Activated naive CD4-positive, alpha-beta T cell treated with anti-CD3 and anti-CD28 coated beads, Interleukin-2, amount 50 U/mL, for 24 hours (primary cell): Measurements from ENCODE around the gene POC1B.

Experiments
- H3K27ac Mint-ChIP-seq: one replicate; pipeline ENCODE4 v1.8.0; 2021; ENCODE audit warnings: mild to moderate bottlenecking, mixed read lengths
- H3K27me3 Mint-ChIP-seq: one replicate; pipeline ENCODE4 v1.8.0; 2021; ENCODE audit warnings: mixed read lengths
- H3K36me3 Mint-ChIP-seq: one replicate; pipeline ENCODE4 v1.8.0; 2021; ENCODE audit warnings: mixed read lengths
- H3K4me1 Mint-ChIP-seq: one replicate; pipeline ENCODE4 v1.8.0; 2021; ENCODE audit warnings: mixed read lengths
- H3K4me3 Mint-ChIP-seq: one replicate; pipeline ENCODE4 v1.8.0; 2021; ENCODE audit warnings: mild to moderate bottlenecking, mixed read lengths
- H3K9me3 Mint-ChIP-seq: one replicate; pipeline ENCODE4 v1.8.0; 2021; ENCODE audit warnings: mixed read lengths

The POC1B gene

GRCh38 chr12:89490922-89491321 is 34.9 kb downstream of the POC1B start:
- Mint-ChIP-seq H3K27me3 (no peaks in the 10 kb centered on the region), H3K36me3 (peaks cover 19% of the 10 kb centered on the region), H3K9me3 (no peaks in the 10 kb centered on the region), H3K4me3 (no peak overlapping the region), H3K4me1 (peaks cover 22% of the 10 kb centered on the region), H3K27ac (no peak overlapping the region)

GRCh38 chr12:89486264-89486663 is 39.6 kb downstream of the POC1B start:
- H3K36me3 Mint-ChIP-seq: peaks cover 16% of the 10 kb centered on the region
- H3K27me3 Mint-ChIP-seq: no peaks in the 10 kb centered on the region
- no peak overlapping the region for H3K4me3 Mint-ChIP-seq
- H3K27ac Mint-ChIP-seq: no peak overlapping the region
- H3K4me1 Mint-ChIP-seq: peaks cover 7% of the 10 kb centered on the region
- H3K9me3 Mint-ChIP-seq: no peaks in the 10 kb centered on the region

DNA sequence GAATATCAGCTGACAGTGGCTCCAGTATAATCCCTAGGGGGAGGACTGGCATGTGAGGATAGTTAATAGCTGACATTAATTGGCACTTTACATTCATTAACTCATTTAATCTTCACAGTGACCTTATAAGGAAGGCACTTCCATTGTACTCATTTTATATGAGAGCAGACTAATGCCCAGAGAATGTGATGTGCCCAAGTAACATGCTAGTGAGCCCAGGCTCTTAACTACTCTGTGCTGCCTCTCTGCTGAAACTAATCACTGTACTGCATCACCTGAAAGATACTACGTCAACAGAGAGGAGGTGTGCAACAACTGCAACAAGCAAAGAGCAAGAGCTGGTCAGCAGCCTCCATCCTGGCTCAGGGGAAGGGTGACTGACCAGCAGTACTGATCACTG is 41.4 kb downstream of the POC1B start:
- Mint-ChIP-seq H3K4me3 (no peak overlapping the region), H3K4me1 (peaks cover 7% of the 10 kb centered on the region), H3K36me3 (peaks cover 14% of the 10 kb centered on the region), H3K27ac (peak overlapping the region; percentile 18), H3K9me3 (no peaks in the 10 kb centered on the region), H3K27me3 (no peaks in the 10 kb centered on the region)

DNA sequence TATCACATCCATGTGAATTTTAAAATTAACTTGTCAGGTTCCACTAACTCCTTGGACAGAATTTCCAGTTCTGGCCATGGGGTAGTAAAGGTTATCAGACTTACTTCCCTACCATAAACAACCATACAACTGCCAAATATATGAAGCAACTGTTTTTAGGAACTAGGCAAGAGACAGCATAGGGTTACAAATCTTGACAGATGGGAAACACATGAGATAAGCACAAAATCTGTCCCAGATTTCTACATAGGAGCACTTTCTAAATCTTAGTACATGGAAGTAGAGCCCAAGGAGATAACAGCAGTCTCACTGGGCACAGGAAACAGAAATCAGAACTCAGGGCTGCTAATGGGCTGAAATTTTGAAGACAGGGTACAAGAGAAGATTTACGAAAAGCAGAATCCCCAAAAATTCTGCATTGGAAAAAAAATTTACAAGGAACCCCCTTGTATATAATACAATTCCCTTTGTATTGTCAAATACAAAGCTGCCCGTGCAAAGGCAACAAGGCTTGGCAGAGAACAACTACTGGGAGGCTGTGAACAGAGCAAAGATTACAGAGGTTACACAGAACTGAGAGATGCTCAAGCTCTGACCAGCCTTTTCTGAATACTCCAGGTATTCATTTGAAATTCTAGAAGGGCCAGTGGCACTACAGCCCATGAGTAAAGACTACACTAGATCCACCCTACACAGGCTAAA is 44.5 kb downstream of the POC1B start:
- H3K27ac Mint-ChIP-seq: no peak overlapping the region
- no peaks in the 10 kb centered on the region for H3K9me3 Mint-ChIP-seq
- peaks cover 11% of the 10 kb centered on the region for H3K36me3 Mint-ChIP-seq
- H3K4me1 Mint-ChIP-seq: peaks cover 16% of the 10 kb centered on the region
- H3K27me3 Mint-ChIP-seq: no peaks in the 10 kb centered on the region
- no peak overlapping the region for H3K4me3 Mint-ChIP-seq

- peaks cover 3% of the 10 kb centered on the region for H3K36me3 Mint-ChIP-seq
- H3K9me3 Mint-ChIP-seq: no peaks in the 10 kb centered on the region
- H3K4me1 Mint-ChIP-seq: peaks cover 10% of the 10 kb centered on the region
- no peak overlapping the region for H3K27ac Mint-ChIP-seq
- no peaks in the 10 kb centered on the region for H3K27me3 Mint-ChIP-seq
- no peak overlapping the region for H3K4me3 Mint-ChIP-seq
Measured at GRCh38 chr12:89479982-89480381, 45.9 kb downstream of the POC1B start.

GRCh38 chr12:89477633-89478279 is 48.1 kb downstream of the POC1B start:
- no peaks in the 10 kb centered on the region for H3K36me3 Mint-ChIP-seq
- no peak overlapping the region for H3K27ac Mint-ChIP-seq
- H3K4me3 Mint-ChIP-seq: no peak overlapping the region
- no peaks in the 10 kb centered on the region for H3K9me3 Mint-ChIP-seq
- H3K4me1 Mint-ChIP-seq: peaks cover 17% of the 10 kb centered on the region
- H3K27me3 Mint-ChIP-seq: no peaks in the 10 kb centered on the region

GRCh38 chr12:89476904-89477595 is 48.8 kb downstream of the POC1B start:
- Mint-ChIP-seq H3K27ac (no peak overlapping the region), H3K4me1 (peaks cover 23% of the 10 kb centered on the region), H3K36me3 (no peaks in the 10 kb centered on the region), H3K9me3 (no peaks in the 10 kb centered on the region), H3K4me3 (no peak overlapping the region), H3K27me3 (no peaks in the 10 kb centered on the region)

DNA sequence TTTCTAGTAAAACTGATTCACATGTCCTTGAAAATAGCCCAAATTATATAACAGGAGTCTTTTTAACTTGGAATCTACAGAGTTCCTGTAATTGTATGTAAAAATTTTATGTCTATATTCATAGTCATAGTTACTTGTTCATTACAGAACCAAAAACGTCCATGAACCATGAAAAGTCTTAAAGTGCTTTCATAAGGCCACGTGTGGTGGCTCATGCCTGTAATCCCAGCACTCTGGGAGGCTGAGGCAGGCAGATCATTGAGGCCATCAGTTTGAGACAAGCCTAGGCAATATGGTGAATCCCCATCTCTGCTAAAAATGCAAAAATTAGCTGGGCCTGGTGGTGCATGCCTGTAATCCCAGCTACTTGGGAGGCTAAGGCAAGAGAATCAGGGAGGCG is 49.6 kb downstream of the POC1B start:
- Mint-ChIP-seq H3K27ac (no peak overlapping the region), H3K4me1 (peaks cover 27% of the 10 kb centered on the region), H3K9me3 (no peaks in the 10 kb centered on the region), H3K27me3 (no peaks in the 10 kb centered on the region), H3K36me3 (no peaks in the 10 kb centered on the region), H3K4me3 (no peak overlapping the region)

GRCh38 chr12:89475203-89475990 is 50.5 kb downstream of the POC1B start:
- Mint-ChIP-seq H3K9me3 (no peaks in the 10 kb centered on the region), H3K36me3 (no peaks in the 10 kb centered on the region), H3K4me3 (no peak overlapping the region), H3K27ac (no peak overlapping the region), H3K4me1 (peaks cover 36% of the 10 kb centered on the region), H3K27me3 (no peaks in the 10 kb centered on the region)

GRCh38 chr12:89474615-89475014 is 51.2 kb downstream of the POC1B start:
- H3K9me3 Mint-ChIP-seq: no peaks in the 10 kb centered on the region
- peak overlapping the region; percentile 14 for H3K27ac Mint-ChIP-seq
- no peaks in the 10 kb centered on the region for H3K36me3 Mint-ChIP-seq
- peaks cover 40% of the 10 kb centered on the region for H3K4me1 Mint-ChIP-seq
- H3K27me3 Mint-ChIP-seq: no peaks in the 10 kb centered on the region
- no peak overlapping the region for H3K4me3 Mint-ChIP-seq

- Mint-ChIP-seq H3K27me3 (no peaks in the 10 kb centered on the region), H3K36me3 (no peaks in the 10 kb centered on the region), H3K4me1 (peaks cover 55% of the 10 kb centered on the region), H3K4me3 (no peak overlapping the region), H3K27ac (no peak overlapping the region), H3K9me3 (no peaks in the 10 kb centered on the region)
Measured at GRCh38 chr12:89472508-89472907, 53.3 kb downstream of the POC1B start.

DNA sequence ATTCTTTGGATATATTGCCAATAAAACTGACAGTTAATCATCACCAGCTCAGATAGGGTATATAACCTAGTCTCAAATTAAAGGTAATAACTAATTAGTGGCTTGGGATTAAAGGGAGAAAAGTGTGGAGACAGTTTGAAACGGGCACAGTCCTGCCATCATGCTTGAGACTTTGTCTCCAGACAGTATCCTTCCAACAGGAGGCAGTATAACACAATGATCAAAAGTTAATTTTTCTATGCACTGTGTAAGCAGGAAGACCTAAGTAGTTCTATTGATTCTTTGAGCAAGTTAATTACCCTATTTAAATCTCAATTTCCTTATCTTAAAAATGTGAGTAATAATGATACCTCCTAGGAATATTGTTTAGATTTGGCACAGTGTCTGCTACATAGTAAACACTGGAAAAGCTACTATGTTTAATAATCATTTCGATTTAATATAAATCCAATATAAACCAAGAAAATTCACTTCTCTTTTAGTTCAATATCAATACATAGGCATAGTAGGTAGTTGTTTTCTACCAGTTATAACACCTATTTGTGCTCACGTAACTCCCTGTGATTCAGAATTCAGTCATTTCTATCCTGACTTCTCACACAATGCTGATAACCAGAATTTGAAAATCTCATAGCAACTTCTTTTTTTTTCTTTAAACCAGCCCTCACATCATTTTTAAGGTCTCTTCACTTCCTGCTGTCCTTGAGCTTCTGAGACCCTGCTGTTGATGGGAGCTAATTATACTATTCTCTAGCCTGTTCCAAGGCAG is 54.9 kb downstream of the POC1B start:
- Mint-ChIP-seq H3K4me1 (peaks cover 68% of the 10 kb centered on the region), H3K4me3 (no peak overlapping the region), H3K36me3 (no peaks in the 10 kb centered on the region), H3K9me3 (no peaks in the 10 kb centered on the region), H3K27ac (peak overlapping the region; percentile 17), H3K27me3 (no peaks in the 10 kb centered on the region)

GRCh38 chr12:89469361-89469760 is 56.5 kb downstream of the POC1B start:
- H3K4me3 Mint-ChIP-seq: peak overlapping the region; percentile 5
- H3K27ac Mint-ChIP-seq: peak overlapping the region; percentile 46
- peaks cover 4% of the 10 kb centered on the region for H3K36me3 Mint-ChIP-seq
- H3K27me3 Mint-ChIP-seq: no peaks in the 10 kb centered on the region
- H3K9me3 Mint-ChIP-seq: no peaks in the 10 kb centered on the region
- peaks cover 65% of the 10 kb centered on the region for H3K4me1 Mint-ChIP-seq

- peaks cover 4% of the 10 kb centered on the region for H3K36me3 Mint-ChIP-seq
Measured at GRCh38 chr12:89468648-89469326, 57.1 kb downstream of the POC1B start.

More at GRCh38 chr12:89468648-89469326, 57.1 kb downstream of the POC1B start:
- Mint-ChIP-seq H3K4me3 (peak overlapping the region; percentile 68), H3K9me3 (no peaks in the 10 kb centered on the region), H3K27me3 (no peaks in the 10 kb centered on the region), H3K4me1 (peaks cover 65% of the 10 kb centered on the region), H3K27ac (peak overlapping the region; percentile 46)
